Measurements from ENCODE around the gene TTC33. TPM values are rescaled to one million over a fixed set of nuclear protein-coding genes. Genes with fewer than 3 reads are reported as not detected.
"Not testable (repeated sequence)": the region's sequence is repeated elsewhere in the genome, so short reads cannot be mapped to it uniquely, and the experiment has no call there.

Gene TTC33
- total RNA-seq, 4 donors from 2014 or later = 8.5 to 11.8 (median 9.6) TPM

DNA sequence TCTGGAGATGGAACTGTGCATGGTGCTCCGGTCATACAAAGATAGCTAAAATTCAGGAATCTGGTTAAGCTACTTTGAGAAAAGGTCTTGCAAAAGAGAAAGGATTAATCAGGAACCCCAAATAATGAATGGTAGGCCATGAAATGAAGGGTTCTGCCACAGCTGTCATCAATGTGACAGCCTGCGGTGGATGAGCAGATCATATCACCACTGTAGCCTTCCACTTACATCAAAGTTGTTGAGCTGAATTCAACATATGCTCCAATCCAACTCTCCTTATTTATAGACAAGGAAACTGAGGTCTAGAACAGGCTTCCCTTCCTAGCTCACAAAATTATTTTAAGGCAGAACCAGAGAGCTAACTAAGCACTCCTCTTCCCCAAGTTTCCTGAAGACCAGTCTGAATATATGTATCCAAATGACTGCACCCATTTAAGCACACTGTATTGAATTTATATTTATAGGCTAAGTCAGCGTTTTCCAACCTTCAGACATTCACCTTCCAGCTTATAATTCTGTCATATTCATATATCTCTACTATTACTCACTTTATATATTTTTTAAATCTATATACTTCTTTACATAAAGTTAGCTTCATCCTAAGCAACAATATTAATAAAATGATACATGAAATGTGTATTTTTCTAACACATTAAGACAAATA lies 90.0 kb downstream of the TTC33 start:
- DNase-seq (ENCODE audit: low spot score in 2 of 2) = no peak
- no peaks in the 10 kb centered on the region for H3K36me3 ChIP-seq
- H3K27me3 ChIP-seq = no peaks in the 10 kb centered on the region
- no peaks in the 10 kb centered on the region for H3K9me3 ChIP-seq
- TF ChIP-seq EP300 (IDR thresholded peaks at IDR 0.05) (no peak), CTCF (IDR thresholded peaks at IDR 0.05) (no peak), POLR2AphosphoS5 (IDR thresholded peaks at IDR 0.05) (no peak), POLR2A (IDR thresholded peaks at IDR 0.05) (no peak)
- no peak overlapping the region for H3K4me3 ChIP-seq
- no peak overlapping the region for H3K27ac ChIP-seq
- WGBS = 79% methylated on average over 3 of the region's 3 CpGs
- H3K4me1 ChIP-seq = no peaks in the 10 kb centered on the region

DNA sequence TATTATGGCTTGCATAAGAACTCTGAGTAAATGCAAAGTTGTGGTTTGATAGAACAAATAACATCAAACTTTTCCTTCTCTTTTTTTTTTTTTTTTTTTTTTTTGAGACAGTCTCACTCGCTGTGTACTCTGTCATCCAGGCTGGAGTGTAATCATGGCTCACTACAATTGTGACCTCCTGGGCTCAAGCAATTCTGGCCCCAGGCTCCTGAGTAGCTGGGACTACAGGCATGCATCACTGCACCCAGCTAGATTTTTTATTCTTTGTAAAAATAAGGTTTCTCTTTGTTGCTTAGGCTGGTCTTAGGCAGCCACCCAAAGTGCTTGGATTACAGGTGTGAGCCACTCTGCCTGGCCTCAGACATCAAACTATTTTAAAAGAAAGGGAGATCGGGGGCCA lies 95.0 kb downstream of the TTC33 start:
- H3K36me3 ChIP-seq = no peaks in the 10 kb centered on the region
- TF ChIP-seq POLR2AphosphoS5 (IDR thresholded peaks at IDR 0.05) (no peak), EP300 (IDR thresholded peaks at IDR 0.05) (no peak), CTCF (IDR thresholded peaks at IDR 0.05) (no peak), POLR2A (IDR thresholded peaks at IDR 0.05) (no peak)
- DNase-seq (ENCODE audit: low spot score in 2 of 2) = no peak
- no peaks in the 10 kb centered on the region for H3K4me1 ChIP-seq
- no peaks in the 10 kb centered on the region for H3K27me3 ChIP-seq
- WGBS = 88% methylated on average over 2 of the region's 2 CpGs
- H3K27ac ChIP-seq = no peak overlapping the region
- H3K9me3 ChIP-seq = no peaks in the 10 kb centered on the region
- no peak overlapping the region for H3K4me3 ChIP-seq

GRCh38 chr5:40656766-40657165 lies 99.0 kb downstream of the TTC33 start:
- Histone ChIP-seq H3K4me3 (no peak overlapping the region), H3K27me3 (no peaks in the 10 kb centered on the region), H3K4me1 (peaks cover 9% of the 10 kb centered on the region), H3K27ac (no peak overlapping the region), H3K36me3 (no peaks in the 10 kb centered on the region), H3K9me3 (no peaks in the 10 kb centered on the region)
- no peak for DNase-seq (ENCODE audit: low spot score in 2 of 2)
- TF ChIP-seq POLR2A (IDR thresholded peaks at IDR 0.05) = no peak
- no peak for TF ChIP-seq POLR2AphosphoS5 (IDR thresholded peaks at IDR 0.05)
- no peak for TF ChIP-seq CTCF (IDR thresholded peaks at IDR 0.05)
- TF ChIP-seq EP300 (IDR thresholded peaks at IDR 0.05) = no peak

GRCh38 chr5:40656091-40656490 lies 99.7 kb downstream of the TTC33 start:
- H3K4me3 ChIP-seq; H3K36me3 ChIP-seq; H3K27me3 ChIP-seq; DNase-seq (ENCODE audit: low spot score in 2 of 2); H3K9me3 ChIP-seq; H3K27ac ChIP-seq; H3K4me1 ChIP-seq: not testable (repeated sequence)

GRCh38 chr5:40655138-40655537 lies 100.6 kb downstream of the TTC33 start:
- no peaks in the 10 kb centered on the region for H3K27me3 ChIP-seq
- H3K27ac ChIP-seq = no peak overlapping the region
- no peak for DNase-seq (ENCODE audit: low spot score in 2 of 2)
- peaks cover 9% of the 10 kb centered on the region for H3K4me1 ChIP-seq
- H3K4me3 ChIP-seq = no peak overlapping the region
- TF ChIP-seq POLR2AphosphoS5 (IDR thresholded peaks at IDR 0.05) = no peak
- no peak for TF ChIP-seq POLR2A (IDR thresholded peaks at IDR 0.05)
- TF ChIP-seq EP300 (IDR thresholded peaks at IDR 0.05) = no peak
- TF ChIP-seq CTCF (IDR thresholded peaks at IDR 0.05) = no peak
- 79% methylated on average over 2 of the region's 2 CpGs for WGBS
- H3K9me3 ChIP-seq = no peaks in the 10 kb centered on the region
- H3K36me3 ChIP-seq = no peaks in the 10 kb centered on the region

Data from suprapubic skin (tissue), 4 donors.